IMR-90 (cell line): ENCODE results near the gene TMEM132A.

Experiments used
- CEBPB ChIP-seq: IDR thresholded peaks from 2 replicates; pipeline ENCODE4 v1.6.1; 2012; ENCODE audit warnings: low read depth, low read length, improper control_type of control experiment
- CHD1 ChIP-seq: IDR thresholded peaks from 2 replicates; pipeline ENCODE4 v1.6.1; 2012; ENCODE audit warnings: low read depth, low read length, improper control_type of control experiment
- CTCF ChIP-seq: conservative IDR thresholded peaks from 2 replicates; pipeline ENCODE4 v1.5.1; 2012; ENCODE audit warnings: mild to moderate bottlenecking, low read depth, low read length, improper control_type of control experiment
- FOS ChIP-seq: fragments of 150-350 bp; IDR thresholded peaks from 2 replicates; pipeline ENCODE4 v1.6.1; 2016; ENCODE audit warnings: low read depth, low read length
- MAZ ChIP-seq: IDR thresholded peaks from 2 replicates; pipeline ENCODE4 v1.6.1; 2012; ENCODE audit warnings: low read depth, mild to moderate bottlenecking, low read length, improper control_type of control experiment, moderate library complexity, borderline replicate concordance
- RAD21 ChIP-seq: IDR thresholded peaks from 2 replicates; pipeline ENCODE4 v1.6.1; 2012; ENCODE audit warnings: low read length, improper control_type of control experiment

GRCh38 chr11:60942970-60943565 is 18.8 kb downstream of the TMEM132A start:
- no peak for TF ChIP-seq CEBPB
- no peak for TF ChIP-seq CTCF
- no peak for TF ChIP-seq FOS
- TF ChIP-seq MAZ = no peak
- TF ChIP-seq CHD1 = no peak
- no peak for TF ChIP-seq RAD21
